Retina (tissue), 1 donor: ENCODE data around the gene CACNA1S.
A peak's percentile ranks its signal among the peaks of the same experiment; 100 is the strongest.

Experiments used
- DNase-seq: peaks from one replicate; pipeline ENCODE4 v3.0.0-alpha.2; 2016

CACNA1S gene

GRCh38 chr1:201059871-201060555 lies 52.2 kb downstream of the CACNA1S start:
- no peak for DNase-seq

- DNase-seq, result no peak
Observed at GRCh38 chr1:201059401-201059800, 52.8 kb downstream of the CACNA1S start.

GRCh38 chr1:201054091-201054543 lies 58.1 kb downstream of the CACNA1S start:
- DNase-seq, result peak; percentile 60

- DNase-seq, result no peak
Observed at GRCh38 chr1:201053155-201053860, 58.9 kb downstream of the CACNA1S start.

DNA sequence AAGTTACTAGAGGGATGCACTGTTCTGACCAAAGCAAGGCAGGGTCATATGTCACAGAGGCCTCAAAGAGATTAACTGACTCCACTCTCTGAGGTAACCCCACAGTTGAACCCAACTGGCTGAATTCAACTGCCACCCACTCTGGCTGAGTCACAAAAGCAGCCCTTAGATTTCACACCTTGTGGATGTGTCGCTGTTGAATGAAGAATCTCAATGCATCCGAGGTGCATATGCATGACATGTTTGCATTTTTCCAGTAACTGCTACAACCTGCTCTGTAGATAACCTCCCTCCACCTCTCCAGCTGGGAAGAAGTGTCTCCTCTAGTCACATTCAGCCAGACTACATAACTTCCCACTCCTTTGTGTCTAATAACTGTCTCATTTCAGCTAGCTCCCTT lies 60.8 kb downstream of the CACNA1S start:
- no peak for DNase-seq

DNA sequence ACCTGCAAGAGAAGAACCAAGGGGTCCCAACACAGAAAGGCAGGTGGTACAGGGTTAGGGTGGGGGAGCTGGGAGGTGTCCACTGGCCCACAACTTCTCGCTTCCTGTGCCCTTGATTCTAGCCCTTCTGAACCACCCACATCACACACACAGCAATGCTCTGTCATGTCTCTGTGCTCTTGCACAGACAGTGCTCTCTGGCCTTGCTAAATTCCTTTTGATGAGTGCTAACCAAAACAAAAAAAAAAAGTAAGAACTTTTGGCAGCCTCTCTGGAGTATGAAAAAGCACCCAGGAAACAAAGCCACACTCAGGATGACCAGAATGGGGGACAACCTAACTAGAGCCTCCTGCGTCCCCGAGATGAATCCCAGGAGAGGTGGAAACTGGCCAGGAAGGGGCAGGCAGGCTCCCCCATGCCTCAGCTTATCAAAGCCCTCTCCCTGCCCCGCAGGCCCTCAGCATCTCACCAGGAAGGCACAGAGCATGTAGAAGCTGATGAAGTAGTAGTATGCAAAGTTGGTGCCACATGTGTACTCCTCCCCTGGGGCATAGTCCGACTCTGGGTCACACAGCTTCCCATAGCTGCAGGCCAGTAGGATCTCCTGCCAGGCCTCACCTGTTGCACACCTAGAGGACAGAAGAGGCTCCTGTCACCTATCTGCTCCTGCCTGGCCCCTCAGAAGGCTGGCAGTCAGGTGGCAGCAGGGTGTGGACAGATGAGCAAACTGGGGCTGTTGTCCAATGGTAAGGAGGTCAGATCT lies 61.5 kb downstream of the CACNA1S start:
- no peak for DNase-seq

- DNase-seq, result no peak
Observed at GRCh38 chr1:201049248-201049831, 62.9 kb downstream of the CACNA1S start.

- DNase-seq, result no peak
Observed at GRCh38 chr1:201048521-201048920, 63.7 kb downstream of the CACNA1S start.

GRCh38 chr1:201044119-201044518 lies 68.1 kb downstream of the CACNA1S start:
- DNase-seq, result no peak

DNA sequence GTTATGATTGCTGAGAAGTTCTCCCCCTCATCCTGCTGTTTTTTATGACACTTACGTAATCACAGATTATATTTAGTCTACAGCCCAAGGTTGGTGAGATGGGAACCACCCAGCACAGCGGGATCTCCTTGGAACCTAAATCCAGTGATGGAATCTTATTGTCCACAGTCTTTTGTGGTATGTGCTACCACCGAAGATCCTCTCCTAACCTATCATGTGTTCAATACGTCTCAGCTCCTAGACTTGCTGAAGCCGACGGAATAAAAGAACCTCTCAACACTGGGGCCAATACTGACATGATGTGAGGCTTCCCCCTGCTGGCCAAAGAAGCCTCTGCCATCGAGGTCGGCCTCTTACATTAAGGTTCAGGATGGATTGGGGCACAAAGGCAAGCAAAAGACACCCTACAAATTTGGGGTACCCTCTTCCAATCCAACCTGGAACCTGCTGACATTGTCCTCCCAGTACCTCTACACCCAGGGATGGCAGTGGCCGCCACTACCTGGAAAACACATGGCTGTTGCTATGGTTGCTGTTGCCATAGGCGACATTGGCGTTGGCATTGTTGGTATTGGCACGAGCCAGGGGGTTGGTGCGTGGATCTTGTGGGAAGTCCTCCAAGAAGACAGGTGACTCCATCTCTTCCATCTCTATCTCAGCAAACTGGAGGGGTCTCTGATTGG lies 69.3 kb downstream of the CACNA1S start:
- DNase-seq, result peak; percentile 82

DNA sequence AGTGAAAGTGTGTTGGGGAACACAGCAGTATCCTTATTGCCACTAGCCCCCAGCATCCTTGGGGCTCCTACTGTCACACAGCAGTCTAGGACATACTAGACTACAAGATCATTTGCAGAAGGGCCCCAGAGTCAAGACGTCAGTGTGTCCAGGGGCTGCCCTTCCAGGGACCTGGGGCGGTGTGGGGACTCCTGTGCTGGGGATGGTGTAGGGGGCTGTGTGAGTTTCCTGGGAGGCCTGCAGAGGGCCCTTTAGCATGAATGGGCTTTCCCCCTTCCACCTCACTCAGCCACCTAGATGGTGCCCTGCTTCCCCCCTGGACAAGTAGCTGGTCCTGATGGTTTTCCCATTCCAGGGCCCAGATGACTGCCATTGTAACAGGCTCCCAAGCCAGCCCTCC lies 71.2 kb downstream of the CACNA1S start:
- DNase-seq, result no peak

DNA sequence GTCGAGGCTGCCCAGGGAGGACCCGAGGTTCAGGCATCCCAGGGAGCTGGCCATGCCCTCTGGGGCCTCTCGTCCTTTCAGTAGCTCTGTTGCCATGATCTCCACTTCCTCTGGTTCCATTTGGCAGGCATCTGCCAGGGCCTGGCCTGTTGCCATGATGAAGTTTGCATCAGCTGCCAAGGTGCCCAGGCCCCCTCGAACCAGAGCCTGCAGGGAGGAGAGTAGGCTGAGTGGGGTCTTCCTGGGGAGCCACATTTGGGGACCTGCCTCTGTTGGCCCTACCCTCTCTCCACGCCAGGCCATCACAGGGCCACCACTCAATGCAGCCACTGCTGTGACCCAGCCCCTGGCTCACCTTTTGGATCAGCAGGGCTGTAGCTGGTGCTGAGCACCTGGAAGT lies 72.3 kb downstream of the CACNA1S start:
- no peak for DNase-seq

- DNase-seq, result no peak
Observed at GRCh38 chr1:201039418-201039817, 72.8 kb downstream of the CACNA1S start.

DNA sequence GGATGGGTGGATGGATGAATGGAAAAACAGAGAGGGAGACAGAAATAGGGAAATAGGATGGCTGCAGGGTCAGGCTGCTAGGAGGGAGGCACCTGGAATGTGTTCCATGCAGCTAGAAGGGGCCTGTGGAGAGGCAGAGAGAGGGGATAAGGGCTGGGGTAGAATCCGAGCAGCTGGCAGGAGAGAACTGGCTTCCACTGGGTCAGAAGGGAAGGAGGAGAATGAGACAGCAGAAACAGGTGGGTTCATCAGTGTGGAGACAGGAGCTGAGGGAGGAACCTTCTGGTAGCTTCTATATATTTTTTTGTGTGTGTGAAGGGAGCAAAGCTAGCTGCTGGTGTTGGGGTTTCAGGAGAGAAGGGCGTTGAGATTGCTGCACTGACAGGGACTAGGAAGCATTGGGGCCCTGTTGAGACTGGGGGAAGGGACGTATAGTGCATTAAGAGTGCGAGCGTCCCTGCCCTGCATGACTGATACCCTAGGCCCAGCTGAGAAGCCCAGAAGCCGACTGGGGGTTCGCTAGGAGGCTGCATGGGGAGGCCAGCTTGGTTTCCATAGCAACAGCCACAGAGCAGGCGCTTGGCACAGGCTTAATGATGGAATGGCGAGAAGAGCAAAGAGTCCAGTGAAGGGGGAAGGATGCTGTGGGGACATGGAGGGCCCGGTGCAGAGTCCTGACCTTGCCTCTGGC lies 73.9 kb downstream of the CACNA1S start:
- DNase-seq, result peak; percentile 25

- peak; percentile 34 for DNase-seq
Observed at GRCh38 chr1:201036188-201036842, 75.9 kb downstream of the CACNA1S start.

DNA sequence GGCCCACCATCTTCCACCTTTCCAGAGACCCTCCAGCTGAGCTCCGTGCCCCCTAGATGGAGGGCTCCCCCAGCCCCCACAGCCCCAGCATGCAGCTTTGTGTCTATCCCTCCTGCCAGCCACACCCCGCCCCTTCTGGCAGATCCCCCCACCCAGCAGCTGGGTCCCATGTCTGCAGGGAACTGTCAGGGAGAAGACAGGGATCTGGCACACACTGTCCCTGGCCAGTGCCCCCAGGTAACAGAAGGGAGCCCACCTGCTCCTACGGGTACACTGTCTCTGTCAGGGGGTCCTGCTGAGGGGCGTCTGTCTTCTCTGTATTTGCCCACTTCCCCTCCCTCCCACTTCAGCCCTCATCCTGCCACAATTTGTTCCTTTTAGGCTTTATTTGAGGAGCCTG lies 77.6 kb downstream of the CACNA1S start:
- no peak for DNase-seq

DNA sequence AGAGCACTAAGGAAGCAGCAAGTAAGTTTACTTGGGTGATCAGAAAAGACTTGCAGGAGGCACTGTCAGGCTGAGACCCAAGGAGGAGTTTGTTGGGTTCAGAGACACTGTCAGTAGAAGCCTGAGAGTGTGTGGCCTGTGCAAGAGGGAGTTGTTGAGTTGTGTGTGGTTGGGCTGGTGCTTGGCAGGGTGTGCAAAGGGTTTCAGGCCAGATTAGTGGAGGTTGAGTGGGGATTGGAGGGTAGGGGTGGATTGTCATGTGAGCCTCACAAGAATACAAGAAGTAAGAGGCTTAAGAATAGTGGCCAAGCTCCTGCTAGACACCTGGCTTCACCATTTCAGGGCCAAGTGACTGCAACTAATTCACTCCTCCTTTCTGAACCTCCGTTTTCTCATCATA lies 79.8 kb downstream of the CACNA1S start:
- no peak for DNase-seq

DNA sequence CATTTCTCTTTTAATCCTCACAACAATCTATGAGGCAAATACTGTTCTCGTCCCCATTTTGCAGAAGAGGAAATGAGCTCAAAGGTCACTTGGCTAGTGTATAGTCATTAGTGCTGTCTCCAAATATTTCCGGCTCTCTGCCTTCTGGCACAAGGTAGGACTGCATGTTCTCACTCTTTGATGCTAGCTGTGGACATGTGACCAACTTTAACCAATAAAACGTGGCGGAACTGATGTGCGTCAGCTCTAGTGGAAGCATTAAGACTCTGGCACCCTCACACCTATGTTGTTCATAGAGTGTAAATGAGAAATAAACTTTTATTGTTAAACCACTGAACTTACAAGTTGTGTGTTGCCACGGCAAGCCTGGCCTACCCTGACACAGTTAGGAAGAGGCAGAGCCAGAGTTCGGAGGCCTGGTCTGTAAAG lies 83.8 kb downstream of the CACNA1S start:
- no peak for DNase-seq

- DNase-seq, result no peak
Observed at GRCh38 chr1:201026836-201027235, 85.4 kb downstream of the CACNA1S start.

DNA sequence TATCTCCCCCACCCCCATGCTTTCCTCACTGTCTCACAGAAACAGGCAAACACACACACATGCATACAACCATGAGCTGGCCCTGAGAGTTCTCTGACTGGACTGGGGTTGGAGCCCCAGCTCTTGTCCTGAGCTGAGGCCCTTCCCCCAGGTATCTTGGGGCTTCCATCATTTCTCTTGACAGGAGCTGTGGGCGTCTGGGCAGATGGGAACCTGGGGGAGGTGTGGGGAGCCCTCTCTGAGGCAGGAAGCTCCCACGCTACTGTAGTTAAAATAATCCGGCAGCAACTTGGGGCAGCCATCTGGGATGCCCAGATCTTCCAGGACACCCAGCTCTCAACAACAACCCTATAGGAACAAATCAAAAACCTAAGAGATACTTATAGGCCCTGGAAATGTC lies 86.0 kb downstream of the CACNA1S start:
- DNase-seq, result no peak

GRCh38 chr1:201025571-201026002 lies 86.6 kb downstream of the CACNA1S start:
- DNase-seq, result no peak

DNA sequence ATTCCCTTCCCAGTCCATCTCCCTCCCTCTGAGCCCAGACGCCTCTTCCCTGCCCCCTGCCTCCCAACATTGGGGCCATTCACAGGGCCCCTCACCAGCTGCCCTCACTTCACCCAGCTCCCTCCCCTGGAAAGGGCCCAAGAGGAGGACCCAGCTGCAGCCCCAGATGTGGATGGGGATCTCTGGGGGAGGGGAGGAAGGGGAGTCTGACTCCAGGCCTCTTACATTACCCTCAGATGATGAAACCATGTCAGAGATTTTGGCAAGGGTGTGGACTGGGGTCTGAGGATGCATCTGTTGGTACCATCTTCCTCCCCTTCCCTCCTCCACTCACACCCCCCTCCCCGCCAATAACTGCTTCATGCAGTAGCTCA lies 87.6 kb downstream of the CACNA1S start:
- no peak for DNase-seq
